Stomach (tissue), 4 donors: ENCODE results near the gene MAGI1.

ENCODE experiments used
- POLR2AphosphoS5 ChIP-seq, 3 donors: sonication (generic); formaldehyde crosslinking; IDR thresholded peaks; one replicate each; pipeline ENCODE4 v1.6.1; 2016; ENCODE audit warnings: antibody characterized with exemption in 3 of 3
- TF ChIP-seq, protein P1 (sequence below), 7 experiments: fragments of 450-650 bp in 4 of 7; fragments of 200-600 bp in 3 of 7; sonication (generic) in 3 of 7; IDR thresholded peaks; one replicate each; pipeline ENCODE4 v1.5.1; 2016 to 2019; ENCODE audit warnings: antibody characterized with exemption in 7 of 7, control low read depth in 2 of 7, mild to moderate bottlenecking in 1 of 7

- TF ChIP-seq, protein P1, sequence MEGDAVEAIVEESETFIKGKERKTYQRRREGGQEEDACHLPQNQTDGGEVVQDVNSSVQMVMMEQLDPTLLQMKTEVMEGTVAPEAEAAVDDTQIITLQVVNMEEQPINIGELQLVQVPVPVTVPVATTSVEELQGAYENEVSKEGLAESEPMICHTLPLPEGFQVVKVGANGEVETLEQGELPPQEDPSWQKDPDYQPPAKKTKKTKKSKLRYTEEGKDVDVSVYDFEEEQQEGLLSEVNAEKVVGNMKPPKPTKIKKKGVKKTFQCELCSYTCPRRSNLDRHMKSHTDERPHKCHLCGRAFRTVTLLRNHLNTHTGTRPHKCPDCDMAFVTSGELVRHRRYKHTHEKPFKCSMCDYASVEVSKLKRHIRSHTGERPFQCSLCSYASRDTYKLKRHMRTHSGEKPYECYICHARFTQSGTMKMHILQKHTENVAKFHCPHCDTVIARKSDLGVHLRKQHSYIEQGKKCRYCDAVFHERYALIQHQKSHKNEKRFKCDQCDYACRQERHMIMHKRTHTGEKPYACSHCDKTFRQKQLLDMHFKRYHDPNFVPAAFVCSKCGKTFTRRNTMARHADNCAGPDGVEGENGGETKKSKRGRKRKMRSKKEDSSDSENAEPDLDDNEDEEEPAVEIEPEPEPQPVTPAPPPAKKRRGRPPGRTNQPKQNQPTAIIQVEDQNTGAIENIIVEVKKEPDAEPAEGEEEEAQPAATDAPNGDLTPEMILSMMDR (IDR thresholded peaks at IDR 0.05): no peak
- no peak for TF ChIP-seq POLR2AphosphoS5 (IDR thresholded peaks at IDR 0.05)
Observed at GRCh38 chr3:66033241-66034138, 5.2 kb downstream of the MAGI1 start.
